GM12864 (cell line): Measurements from ENCODE around the gene FTCDNL1.

ENCODE experiments used
- DNase-seq: peaks from one replicate; pipeline ENCODE4 v3.0.0-alpha.2; 2011; ENCODE audit warnings: low read depth
- H3K4me3 ChIP-seq: 2 replicates; pipeline ENCODE4 v1.5.1; 2011; ENCODE audit warnings: mild to moderate bottlenecking, low read depth, low read length, control low read depth
- CTCF ChIP-seq: IDR thresholded peaks from 2 replicates; pipeline ENCODE4 v1.5.1; 2011; ENCODE audit warnings: low read depth, mild to moderate bottlenecking, moderate library complexity, low read length, control low read depth, inconsistent platforms; ENCODE audit errors: missing control alignments

The FTCDNL1 gene

GRCh38 chr2:199744724-199745123 is 106.3 kb downstream of the FTCDNL1 start:
- H3K4me3 ChIP-seq = no peak overlapping the region
- TF ChIP-seq CTCF = no peak
- no peak for DNase-seq

GRCh38 chr2:199744260-199744659 is 106.7 kb downstream of the FTCDNL1 start:
- DNase-seq = no peak
- TF ChIP-seq CTCF = no peak
- no peak overlapping the region for H3K4me3 ChIP-seq

- H3K4me3 ChIP-seq = no peak overlapping the region
- no peak for DNase-seq
- no peak for TF ChIP-seq CTCF
Observed at GRCh38 chr2:199743415-199744120, 107.4 kb downstream of the FTCDNL1 start.

GRCh38 chr2:199742884-199743283 is 108.1 kb downstream of the FTCDNL1 start:
- H3K4me3 ChIP-seq = no peak overlapping the region
- DNase-seq = no peak
- no peak for TF ChIP-seq CTCF

GRCh38 chr2:199740111-199740428 is 110.9 kb downstream of the FTCDNL1 start:
- no peak overlapping the region for H3K4me3 ChIP-seq
- TF ChIP-seq CTCF = no peak
- DNase-seq = no peak

- H3K4me3 ChIP-seq = no peak overlapping the region
- peak; percentile 5 for DNase-seq
- peak; percentile 77 for TF ChIP-seq CTCF
Observed at GRCh38 chr2:199739413-199740110, 111.4 kb downstream of the FTCDNL1 start.
